ENCODE results near the gene EEF1G.

DNA sequence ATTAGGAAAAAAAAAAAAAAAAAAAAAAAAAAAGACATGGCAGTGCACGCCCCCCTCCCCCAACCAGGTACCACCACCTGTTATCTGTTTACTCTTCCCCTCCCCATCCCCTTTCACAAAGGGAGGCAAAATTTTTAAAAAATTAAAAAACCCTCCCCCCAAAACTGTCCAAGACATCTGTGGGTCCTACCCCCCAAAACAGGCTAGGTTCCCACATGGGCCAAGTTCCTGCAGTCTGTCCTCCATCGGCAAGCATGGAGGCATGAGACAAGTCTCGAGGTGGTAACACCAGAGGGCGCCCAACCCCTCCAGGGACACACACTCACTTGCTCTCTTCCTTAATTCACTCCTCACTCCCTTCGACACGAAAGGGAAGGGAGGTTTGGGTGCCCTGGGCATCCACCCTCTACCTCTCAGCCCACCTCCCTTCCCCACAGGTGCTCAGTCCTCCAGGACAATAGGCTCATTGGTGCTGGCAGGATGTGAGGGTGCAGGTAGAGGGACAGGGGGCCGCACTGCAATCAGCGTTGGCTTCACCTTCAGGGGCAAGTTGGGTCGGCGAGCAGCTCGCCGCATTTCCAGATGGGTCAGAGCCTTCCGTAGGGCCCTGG lies 19.8 kb upstream of the EEF1G start:
- TF ChIP-seq, protein P1, sequence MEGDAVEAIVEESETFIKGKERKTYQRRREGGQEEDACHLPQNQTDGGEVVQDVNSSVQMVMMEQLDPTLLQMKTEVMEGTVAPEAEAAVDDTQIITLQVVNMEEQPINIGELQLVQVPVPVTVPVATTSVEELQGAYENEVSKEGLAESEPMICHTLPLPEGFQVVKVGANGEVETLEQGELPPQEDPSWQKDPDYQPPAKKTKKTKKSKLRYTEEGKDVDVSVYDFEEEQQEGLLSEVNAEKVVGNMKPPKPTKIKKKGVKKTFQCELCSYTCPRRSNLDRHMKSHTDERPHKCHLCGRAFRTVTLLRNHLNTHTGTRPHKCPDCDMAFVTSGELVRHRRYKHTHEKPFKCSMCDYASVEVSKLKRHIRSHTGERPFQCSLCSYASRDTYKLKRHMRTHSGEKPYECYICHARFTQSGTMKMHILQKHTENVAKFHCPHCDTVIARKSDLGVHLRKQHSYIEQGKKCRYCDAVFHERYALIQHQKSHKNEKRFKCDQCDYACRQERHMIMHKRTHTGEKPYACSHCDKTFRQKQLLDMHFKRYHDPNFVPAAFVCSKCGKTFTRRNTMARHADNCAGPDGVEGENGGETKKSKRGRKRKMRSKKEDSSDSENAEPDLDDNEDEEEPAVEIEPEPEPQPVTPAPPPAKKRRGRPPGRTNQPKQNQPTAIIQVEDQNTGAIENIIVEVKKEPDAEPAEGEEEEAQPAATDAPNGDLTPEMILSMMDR (tag by site-specific recombination; IDR thresholded peaks at IDR 0.05) = peak; percentile 69
- TF ChIP-seq ZNF664 (tag by site-specific recombination; IDR thresholded peaks at IDR 0.05) (no peak), ZNF549 (tag by site-specific recombination; IDR thresholded peaks at IDR 0.05) (no peak), SP2 (tag by site-specific recombination; IDR thresholded peaks at IDR 0.05) (no peak)
- TF ChIP-seq, protein P2, sequence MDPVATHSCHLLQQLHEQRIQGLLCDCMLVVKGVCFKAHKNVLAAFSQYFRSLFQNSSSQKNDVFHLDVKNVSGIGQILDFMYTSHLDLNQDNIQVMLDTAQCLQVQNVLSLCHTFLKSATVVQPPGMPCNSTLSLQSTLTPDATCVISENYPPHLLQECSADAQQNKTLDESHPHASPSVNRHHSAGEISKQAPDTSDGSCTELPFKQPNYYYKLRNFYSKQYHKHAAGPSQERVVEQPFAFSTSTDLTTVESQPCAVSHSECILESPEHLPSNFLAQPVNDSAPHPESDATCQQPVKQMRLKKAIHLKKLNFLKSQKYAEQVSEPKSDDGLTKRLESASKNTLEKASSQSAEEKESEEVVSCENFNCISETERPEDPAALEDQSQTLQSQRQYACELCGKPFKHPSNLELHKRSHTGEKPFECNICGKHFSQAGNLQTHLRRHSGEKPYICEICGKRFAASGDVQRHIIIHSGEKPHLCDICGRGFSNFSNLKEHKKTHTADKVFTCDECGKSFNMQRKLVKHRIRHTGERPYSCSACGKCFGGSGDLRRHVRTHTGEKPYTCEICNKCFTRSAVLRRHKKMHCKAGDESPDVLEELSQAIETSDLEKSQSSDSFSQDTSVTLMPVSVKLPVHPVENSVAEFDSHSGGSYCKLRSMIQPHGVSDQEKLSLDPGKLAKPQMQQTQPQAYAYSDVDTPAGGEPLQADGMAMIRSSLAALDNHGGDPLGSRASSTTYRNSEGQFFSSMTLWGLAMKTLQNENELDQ (tag by site-specific recombination; IDR thresholded peaks at IDR 0.05; ENCODE audit: low read depth) = no peak
- TF ChIP-seq, protein P3, sequence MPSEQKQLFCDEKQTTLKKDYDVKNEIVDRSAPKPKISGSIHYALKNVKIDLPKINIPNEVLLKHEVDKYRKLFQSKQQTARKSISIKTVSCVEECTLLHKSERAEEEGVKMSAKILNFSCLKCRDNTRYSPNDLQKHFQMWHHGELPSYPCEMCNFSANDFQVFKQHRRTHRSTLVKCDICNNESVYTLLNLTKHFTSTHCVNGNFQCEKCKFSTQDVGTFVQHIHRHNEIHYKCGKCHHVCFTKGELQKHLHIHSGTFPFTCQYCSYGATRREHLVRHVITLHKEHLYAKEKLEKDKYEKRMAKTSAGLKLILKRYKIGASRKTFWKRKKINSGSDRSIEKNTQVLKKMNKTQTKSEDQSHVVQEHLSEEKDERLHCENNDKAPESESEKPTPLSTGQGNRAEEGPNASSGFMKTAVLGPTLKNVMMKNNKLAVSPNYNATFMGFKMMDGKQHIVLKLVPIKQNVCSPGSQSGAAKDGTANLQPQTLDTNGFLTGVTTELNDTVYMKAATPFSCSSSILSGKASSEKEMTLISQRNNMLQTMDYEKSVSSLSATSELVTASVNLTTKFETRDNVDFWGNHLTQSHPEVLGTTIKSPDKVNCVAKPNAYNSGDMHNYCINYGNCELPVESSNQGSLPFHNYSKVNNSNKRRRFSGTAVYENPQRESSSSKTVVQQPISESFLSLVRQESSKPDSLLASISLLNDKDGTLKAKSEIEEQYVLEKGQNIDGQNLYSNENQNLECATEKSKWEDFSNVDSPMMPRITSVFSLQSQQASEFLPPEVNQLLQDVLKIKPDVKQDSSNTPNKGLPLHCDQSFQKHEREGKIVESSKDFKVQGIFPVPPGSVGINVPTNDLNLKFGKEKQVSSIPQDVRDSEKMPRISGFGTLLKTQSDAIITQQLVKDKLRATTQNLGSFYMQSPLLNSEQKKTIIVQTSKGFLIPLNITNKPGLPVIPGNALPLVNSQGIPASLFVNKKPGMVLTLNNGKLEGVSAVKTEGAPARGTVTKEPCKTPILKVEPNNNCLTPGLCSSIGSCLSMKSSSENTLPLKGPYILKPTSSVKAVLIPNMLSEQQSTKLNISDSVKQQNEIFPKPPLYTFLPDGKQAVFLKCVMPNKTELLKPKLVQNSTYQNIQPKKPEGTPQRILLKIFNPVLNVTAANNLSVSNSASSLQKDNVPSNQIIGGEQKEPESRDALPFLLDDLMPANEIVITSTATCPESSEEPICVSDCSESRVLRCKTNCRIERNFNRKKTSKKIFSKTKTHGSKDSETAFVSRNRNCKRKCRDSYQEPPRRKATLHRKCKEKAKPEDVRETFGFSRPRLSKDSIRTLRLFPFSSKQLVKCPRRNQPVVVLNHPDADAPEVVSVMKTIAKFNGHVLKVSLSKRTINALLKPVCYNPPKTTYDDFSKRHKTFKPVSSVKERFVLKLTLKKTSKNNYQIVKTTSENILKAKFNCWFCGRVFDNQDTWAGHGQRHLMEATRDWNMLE (tag by site-specific recombination; conservative IDR thresholded peaks at IDR 0.05; ENCODE audit: low read depth) = no peak
